Hepatocyte (in vitro differentiated cells): ENCODE measurements around the gene EDN1.

ENCODE experiments used
- EZH2 ChIP-seq: fragments of 200-600 bp; sonication (generic); IDR thresholded peaks from 2 replicates; pipeline ENCODE4 v1.6.1; 2016; ENCODE audit warnings: antibody characterized with exemption, mild to moderate bottlenecking, borderline replicate concordance
- TF ChIP-seq, protein P1 (sequence below): fragments of 200-600 bp; sonication (generic); IDR thresholded peaks from 2 replicates; pipeline ENCODE4 v1.5.1; 2016; ENCODE audit warnings: antibody characterized with exemption, mild to moderate bottlenecking; ENCODE audit not compliant: poor library complexity

DNA sequence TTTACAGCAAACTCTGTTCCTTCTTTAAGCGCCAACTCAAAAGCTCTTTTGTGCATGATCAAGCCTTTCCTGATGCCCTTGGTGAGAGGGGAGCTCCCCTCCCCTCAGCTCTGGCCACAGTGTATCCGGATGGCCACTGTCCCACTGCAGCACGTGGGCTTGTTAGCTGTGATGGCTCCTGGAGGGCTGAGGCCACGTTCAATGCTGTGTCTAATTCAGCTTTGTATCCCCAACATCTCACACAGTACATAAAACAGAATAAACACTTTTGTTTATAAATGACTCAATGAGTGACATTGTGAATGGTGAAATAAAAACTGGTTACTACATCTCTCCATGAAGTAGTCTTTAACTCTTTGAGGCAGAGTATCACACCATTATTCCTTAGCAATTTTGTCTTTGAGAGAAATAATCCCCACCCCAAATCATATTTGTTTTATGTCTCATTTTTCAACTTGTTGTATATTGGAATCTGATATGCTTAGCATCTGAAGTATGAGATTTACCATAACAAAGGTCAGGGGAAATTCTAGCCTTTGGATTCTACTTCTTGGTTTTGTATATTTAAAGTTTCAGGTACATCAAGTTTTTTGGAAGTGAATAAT, 44.5 kb downstream of the EDN1 start:
- TF ChIP-seq, protein P1, sequence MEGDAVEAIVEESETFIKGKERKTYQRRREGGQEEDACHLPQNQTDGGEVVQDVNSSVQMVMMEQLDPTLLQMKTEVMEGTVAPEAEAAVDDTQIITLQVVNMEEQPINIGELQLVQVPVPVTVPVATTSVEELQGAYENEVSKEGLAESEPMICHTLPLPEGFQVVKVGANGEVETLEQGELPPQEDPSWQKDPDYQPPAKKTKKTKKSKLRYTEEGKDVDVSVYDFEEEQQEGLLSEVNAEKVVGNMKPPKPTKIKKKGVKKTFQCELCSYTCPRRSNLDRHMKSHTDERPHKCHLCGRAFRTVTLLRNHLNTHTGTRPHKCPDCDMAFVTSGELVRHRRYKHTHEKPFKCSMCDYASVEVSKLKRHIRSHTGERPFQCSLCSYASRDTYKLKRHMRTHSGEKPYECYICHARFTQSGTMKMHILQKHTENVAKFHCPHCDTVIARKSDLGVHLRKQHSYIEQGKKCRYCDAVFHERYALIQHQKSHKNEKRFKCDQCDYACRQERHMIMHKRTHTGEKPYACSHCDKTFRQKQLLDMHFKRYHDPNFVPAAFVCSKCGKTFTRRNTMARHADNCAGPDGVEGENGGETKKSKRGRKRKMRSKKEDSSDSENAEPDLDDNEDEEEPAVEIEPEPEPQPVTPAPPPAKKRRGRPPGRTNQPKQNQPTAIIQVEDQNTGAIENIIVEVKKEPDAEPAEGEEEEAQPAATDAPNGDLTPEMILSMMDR: no peak
- no peak for TF ChIP-seq EZH2
